ENCODE results near the gene PAQR5. TPM values are rescaled to one million over a fixed set of nuclear protein-coding genes. Genes with fewer than 3 reads are reported as not detected.

The PAQR5 gene
- total and polyA plus RNA-seq, 2 donors = 1.7 to 2.6 TPM

DNA sequence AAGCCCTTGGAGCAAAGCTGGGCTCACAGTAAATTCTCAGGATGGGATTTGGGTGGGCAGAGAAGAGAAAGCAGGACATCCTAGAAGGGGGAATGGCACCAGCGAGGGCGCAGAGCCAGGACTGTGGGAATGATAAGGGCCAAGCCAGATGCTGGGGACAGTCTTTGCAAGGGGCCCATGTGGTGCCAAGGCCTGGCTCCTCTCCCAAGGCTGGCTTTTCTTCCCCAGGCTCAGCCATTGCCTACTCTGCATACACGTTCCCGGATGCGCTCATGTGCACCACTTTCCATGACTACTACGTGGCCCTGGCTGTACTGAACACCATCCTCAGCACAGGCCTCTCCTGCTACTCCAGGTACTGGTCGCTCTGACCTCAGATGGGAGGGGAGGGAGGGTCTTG is 90.7 kb downstream of the PAQR5 start:
- H3K4me3 ChIP-seq (ENCODE audit: low read depth, low read length) = no peak overlapping the region
- no peaks in the 10 kb centered on the region for H3K36me3 ChIP-seq (ENCODE audit: insufficient read depth)
- no peak for DNase-seq (ENCODE audit: extremely low spot score)
- no peaks in the 10 kb centered on the region for H3K4me1 ChIP-seq (ENCODE audit: insufficient read depth)
- H3K27ac ChIP-seq (ENCODE audit: low read depth) = no peak overlapping the region
- 92% methylated on average over 7 of the region's 7 CpGs for WGBS

DNA sequence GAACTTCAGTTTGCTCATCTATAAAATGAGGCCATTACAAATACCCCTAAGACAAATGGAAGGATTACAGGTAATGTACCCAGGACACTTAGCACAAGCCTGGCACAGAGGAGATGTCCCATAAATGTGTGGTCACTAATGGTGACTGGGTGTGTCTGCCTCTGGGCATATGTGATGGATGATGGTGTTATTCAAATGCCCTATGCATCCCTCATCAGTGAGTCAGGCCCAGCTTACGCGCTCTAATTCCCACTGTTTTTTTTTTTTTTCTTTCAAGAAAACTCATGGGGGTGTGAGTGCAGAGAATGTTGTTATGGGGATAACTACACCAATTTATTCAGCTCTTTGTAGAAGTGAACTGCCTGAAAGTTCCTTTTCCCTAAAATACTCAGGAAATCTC is 91.9 kb downstream of the PAQR5 start:
- no peak for DNase-seq (ENCODE audit: extremely low spot score)
- WGBS = 85% methylated on average over 2 of the region's 2 CpGs

DNA sequence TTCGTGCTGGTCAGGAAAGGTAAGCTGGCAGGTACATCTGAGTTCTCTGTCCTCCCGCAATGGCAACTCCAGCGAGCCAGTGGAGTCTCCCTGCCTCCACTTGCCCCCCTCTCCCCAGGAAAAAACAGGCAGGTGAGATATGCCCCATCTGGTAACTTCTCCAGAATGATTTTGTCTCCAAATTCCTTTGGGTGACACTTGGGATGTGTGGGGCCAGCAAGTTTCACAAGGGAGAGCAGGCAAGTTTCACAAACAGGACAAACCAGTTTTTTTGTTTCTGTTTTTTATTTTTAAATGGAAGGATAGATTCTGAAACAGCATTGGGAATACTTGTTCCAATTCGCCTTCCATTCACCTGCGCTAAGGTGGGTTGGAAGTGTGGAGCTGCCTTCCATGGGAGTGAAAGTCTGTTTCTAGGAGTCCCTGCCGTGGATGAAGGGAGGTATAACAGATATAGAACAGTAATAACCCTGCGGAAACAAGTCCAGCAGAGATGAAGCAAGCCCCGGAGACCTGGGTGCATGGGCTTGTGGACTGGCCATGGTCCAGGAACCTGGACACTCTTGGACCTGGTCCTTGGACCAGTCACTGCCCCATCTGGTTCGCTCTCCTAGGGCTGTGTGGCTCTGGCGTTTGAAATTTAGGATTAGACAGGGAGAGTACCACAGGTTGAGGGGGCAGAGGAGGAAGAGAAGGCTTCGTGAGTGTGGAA is 92.5 kb downstream of the PAQR5 start:
- no peaks in the 10 kb centered on the region for H3K4me1 ChIP-seq (ENCODE audit: insufficient read depth)

More for the DNA sequence above, 91.9 kb downstream of the PAQR5 start:
- no peak overlapping the region for H3K4me3 ChIP-seq (ENCODE audit: low read depth, low read length)
- H3K27ac ChIP-seq (ENCODE audit: low read depth) = no peak overlapping the region
- no peaks in the 10 kb centered on the region for H3K4me1 ChIP-seq (ENCODE audit: insufficient read depth)
- no peaks in the 10 kb centered on the region for H3K36me3 ChIP-seq (ENCODE audit: insufficient read depth)

DNA sequence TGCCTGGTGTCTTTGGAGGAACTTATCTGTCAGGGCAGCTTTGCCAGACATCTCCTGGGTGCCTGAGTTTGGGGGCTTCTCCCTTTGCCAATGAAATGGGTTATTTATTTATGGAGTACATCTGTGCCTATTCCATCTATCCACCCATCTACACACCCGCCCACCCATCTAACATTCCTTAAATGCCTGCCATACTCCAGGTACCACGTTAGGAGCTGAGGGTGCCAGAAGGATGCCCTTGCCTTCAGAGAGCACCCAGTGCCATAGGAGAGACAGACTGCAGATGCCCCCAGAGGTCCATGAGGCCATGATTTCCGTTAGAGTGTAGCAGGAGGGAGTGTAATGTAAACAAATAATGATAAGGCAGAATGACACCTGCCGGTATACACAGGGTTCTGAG is 93.6 kb downstream of the PAQR5 start:
- Histone ChIP-seq H3K4me3 (ENCODE audit: low read depth, low read length) (no peak overlapping the region), H3K36me3 (ENCODE audit: insufficient read depth) (no peaks in the 10 kb centered on the region), H3K4me1 (ENCODE audit: insufficient read depth) (no peaks in the 10 kb centered on the region), H3K27ac (ENCODE audit: low read depth) (no peak overlapping the region)
- 66% methylated on average over 4 of the region's 4 CpGs for WGBS
- DNase-seq (ENCODE audit: extremely low spot score) = no peak

More for the DNA sequence above, 92.5 kb downstream of the PAQR5 start:
- H3K4me3 ChIP-seq (ENCODE audit: low read depth, low read length) = no peak overlapping the region
- DNase-seq (ENCODE audit: extremely low spot score) = no peak
- H3K27ac ChIP-seq (ENCODE audit: low read depth) = no peak overlapping the region
- no peaks in the 10 kb centered on the region for H3K36me3 ChIP-seq (ENCODE audit: insufficient read depth)
- WGBS = 92% methylated on average over 11 of the region's 11 CpGs

DNA sequence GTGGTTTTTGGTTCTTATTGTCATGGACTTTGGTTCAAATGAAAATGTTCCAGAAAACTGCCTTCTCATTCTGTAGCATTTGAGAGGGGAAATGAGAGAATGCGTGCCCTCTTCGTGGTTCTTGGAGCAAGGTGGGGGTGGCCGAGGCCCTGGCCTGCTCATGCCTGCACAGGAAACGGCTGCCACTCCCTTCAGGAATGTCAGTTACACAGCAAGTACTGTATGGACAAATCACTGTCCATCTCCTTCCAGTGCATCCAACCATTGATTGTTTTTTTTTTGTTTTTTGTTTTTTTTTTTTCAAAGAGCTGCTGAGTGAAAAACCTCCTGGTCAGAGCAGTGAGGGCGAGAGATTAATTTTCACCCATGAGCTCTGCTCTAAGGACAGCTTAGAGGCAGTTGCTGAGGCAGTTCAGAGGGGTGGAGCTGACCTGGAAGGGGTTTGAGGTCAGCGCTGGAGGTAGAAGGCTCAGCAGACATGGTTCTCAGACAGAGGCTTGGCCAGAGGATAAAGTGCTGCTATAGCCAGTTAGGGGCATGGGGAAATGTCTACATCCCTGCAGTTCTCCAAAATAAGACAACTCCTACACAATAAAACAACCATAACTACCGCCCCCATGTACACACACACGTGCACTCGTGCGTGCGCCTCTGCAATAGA is 95.2 kb downstream of the PAQR5 start:
- 58% methylated on average over 11 of the region's 11 CpGs for WGBS
- H3K4me1 ChIP-seq (ENCODE audit: insufficient read depth) = no peaks in the 10 kb centered on the region
- H3K36me3 ChIP-seq (ENCODE audit: insufficient read depth) = no peaks in the 10 kb centered on the region
- H3K4me3 ChIP-seq (ENCODE audit: low read depth, low read length) = no peak overlapping the region
- no peak overlapping the region for H3K27ac ChIP-seq (ENCODE audit: low read depth)
- DNase-seq (ENCODE audit: extremely low spot score) = no peak

DNA sequence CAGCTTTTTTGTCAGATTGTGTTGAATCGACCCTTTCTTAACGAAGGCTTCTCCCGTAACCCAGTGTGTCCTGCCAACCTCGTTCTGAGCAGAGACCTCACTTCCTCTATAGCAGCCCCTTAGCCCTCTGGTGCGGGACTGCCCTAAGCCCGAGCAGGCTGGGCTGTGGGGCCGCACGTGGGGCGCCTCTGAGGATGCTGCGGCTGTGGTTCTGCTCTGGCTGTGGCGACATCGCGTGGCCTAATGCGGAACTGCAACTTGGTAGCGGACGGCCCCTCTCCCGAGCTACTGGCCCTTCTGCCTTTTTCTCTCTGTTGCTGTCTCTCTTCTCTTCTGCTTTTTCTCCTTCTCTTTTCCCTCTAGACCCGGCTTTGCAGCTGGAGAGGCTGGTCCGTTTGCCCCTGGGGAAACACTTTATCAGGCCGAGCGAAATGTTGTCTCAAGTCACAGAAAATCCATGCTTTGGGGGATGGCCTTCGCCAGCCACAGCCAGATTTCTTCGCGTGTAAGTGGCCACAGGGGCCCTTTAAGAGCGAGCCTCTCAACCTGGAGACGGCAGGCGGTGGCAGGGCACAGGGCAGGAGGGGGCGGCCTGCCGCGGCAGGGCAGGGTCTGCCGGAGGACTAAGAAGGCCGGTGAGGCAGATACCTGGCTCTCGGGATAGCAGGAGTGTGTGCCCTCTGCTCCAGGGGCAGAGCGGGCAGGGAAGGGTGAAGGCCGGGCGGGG is 96.0 kb downstream of the PAQR5 start:
- Histone ChIP-seq H3K36me3 (ENCODE audit: insufficient read depth) (no peaks in the 10 kb centered on the region), H3K4me1 (ENCODE audit: insufficient read depth) (no peaks in the 10 kb centered on the region), H3K4me3 (ENCODE audit: low read depth, low read length) (no peak overlapping the region), H3K27ac (ENCODE audit: low read depth) (no peak overlapping the region)
- DNase-seq (ENCODE audit: extremely low spot score) = peak; percentile 28
- WGBS = 27% methylated on average over 36 of the region's 36 CpGs

DNA sequence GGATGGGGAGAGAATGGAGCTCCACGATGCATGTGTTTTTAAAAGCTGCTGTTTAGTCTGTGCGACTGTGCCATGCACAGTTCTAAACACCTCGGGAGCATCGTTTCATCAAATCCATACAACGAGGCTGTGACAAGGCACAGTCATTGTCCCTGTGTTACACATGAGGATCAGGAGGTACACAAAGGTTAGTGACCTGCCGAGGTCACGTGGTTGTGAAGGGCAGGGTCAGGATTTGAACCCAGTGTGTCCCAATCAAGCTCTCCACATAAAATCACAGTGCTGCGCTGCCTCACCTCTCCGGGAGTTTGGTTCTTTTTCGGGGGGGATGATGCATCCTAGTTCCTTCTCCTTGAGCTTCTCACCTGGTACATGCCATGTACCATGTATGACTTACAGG is 96.7 kb downstream of the PAQR5 start:
- H3K27ac ChIP-seq (ENCODE audit: low read depth) = no peak overlapping the region
- WGBS = 95% methylated on average over 10 of the region's 10 CpGs
- no peaks in the 10 kb centered on the region for H3K36me3 ChIP-seq (ENCODE audit: insufficient read depth)
- DNase-seq (ENCODE audit: extremely low spot score) = no peak
- no peak overlapping the region for H3K4me3 ChIP-seq (ENCODE audit: low read depth, low read length)
- no peaks in the 10 kb centered on the region for H3K4me1 ChIP-seq (ENCODE audit: insufficient read depth)

DNA sequence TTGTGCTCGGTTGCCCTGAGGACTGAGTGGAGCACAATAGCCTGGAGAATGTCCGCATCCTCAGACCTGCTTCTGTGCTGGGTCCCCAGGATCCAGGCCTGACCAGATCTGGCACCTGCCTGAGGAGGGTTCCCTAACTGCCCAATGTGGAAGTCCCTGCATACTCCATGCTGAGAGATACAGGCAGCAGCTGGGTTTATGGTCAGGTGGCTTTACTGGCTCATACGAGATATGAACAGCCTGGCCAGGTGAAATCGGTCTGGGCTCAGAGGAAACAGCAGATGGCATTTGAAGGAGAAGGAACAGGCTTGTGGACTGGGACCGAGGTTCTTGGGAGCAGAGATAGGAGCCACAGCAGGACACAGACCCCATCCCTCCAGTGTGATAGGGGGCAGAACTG is 97.3 kb downstream of the PAQR5 start:
- Histone ChIP-seq H3K4me3 (ENCODE audit: low read depth, low read length) (no peak overlapping the region), H3K27ac (ENCODE audit: low read depth) (no peak overlapping the region), H3K36me3 (ENCODE audit: insufficient read depth) (no peaks in the 10 kb centered on the region), H3K4me1 (ENCODE audit: insufficient read depth) (no peaks in the 10 kb centered on the region)
- no peak for DNase-seq (ENCODE audit: extremely low spot score)
- 86% methylated on average over 5 of the region's 5 CpGs for WGBS

DNA sequence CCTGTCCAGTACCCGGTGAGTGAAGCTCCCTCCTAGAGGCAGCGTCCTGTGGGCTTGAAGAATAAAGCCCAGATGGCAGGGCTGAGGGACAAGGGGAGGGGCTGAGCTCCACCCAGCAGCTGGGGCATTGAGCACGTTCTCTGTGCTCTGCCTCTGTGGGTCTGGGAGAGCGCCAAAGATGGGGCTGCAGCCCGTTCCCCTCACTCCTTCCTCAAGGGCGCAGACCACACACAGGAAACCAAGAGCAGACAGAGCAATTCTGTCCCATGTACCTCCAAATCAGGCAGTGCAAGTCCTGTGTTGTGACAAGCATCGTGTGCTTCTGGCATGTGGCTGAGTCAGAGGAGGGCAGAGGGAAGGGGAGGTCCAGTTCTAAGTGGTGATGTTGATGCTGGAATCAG is 99.8 kb downstream of the PAQR5 start:
- Histone ChIP-seq H3K36me3 (ENCODE audit: insufficient read depth) (no peaks in the 10 kb centered on the region), H3K27ac (ENCODE audit: low read depth) (no peak overlapping the region), H3K4me3 (ENCODE audit: low read depth, low read length) (no peak overlapping the region), H3K4me1 (ENCODE audit: insufficient read depth) (no peaks in the 10 kb centered on the region)
- 56% methylated on average over 7 of the region's 7 CpGs for WGBS
- no peak for DNase-seq (ENCODE audit: extremely low spot score)

DNA sequence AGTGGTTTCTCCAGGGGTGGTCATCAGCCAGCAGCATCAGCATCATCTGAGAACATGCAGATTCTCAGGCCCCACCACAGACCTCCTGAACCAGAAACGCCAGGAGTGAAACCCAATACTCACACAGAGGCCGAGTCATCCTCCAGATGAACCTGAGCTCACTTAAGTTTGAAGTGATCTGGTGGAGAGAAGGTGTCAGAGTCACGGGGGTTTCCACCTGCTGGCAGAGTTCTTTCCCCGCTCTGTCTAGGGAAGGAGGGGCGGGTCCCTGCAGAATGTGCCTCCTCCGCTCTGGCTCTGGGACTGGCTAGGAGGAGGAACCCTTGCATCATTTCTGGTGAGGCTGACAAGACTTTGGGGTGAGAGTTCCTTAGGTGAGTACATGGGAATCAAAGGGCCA is 102.1 kb downstream of the PAQR5 start:
- Histone ChIP-seq H3K27ac (ENCODE audit: low read depth) (no peak overlapping the region), H3K4me1 (ENCODE audit: insufficient read depth) (no peaks in the 10 kb centered on the region), H3K36me3 (ENCODE audit: insufficient read depth) (no peaks in the 10 kb centered on the region), H3K4me3 (ENCODE audit: low read depth, low read length) (no peak overlapping the region)
- no peak for DNase-seq (ENCODE audit: extremely low spot score)
- 91% methylated on average over 6 of the region's 6 CpGs for WGBS

DNA sequence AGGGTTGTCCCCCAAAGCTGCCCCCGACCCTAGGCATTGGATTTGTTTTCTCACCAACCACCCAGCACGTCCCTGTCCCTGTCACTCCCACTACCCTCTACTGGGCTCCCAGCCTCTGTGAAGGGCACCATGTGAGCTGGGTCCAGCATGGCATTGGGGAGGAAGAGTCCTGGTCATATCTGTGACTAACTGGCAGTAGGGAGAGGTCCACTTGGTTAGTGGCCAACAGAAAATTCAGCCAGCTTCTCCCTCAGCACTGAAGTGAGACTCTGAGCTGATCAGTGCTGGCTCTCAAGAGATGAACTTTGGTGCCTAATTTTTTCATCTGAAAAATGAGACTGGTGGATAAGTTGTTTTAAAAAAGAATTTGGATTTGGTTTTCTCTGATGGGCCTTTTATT is 104.1 kb downstream of the PAQR5 start:
- WGBS = 97% methylated on average over 2 of the region's 2 CpGs
- no peak overlapping the region for H3K4me3 ChIP-seq (ENCODE audit: low read depth, low read length)
- H3K36me3 ChIP-seq (ENCODE audit: insufficient read depth) = no peaks in the 10 kb centered on the region
- DNase-seq (ENCODE audit: extremely low spot score) = no peak
- H3K4me1 ChIP-seq (ENCODE audit: insufficient read depth) = no peaks in the 10 kb centered on the region
- H3K27ac ChIP-seq (ENCODE audit: low read depth) = no peak overlapping the region

DNA sequence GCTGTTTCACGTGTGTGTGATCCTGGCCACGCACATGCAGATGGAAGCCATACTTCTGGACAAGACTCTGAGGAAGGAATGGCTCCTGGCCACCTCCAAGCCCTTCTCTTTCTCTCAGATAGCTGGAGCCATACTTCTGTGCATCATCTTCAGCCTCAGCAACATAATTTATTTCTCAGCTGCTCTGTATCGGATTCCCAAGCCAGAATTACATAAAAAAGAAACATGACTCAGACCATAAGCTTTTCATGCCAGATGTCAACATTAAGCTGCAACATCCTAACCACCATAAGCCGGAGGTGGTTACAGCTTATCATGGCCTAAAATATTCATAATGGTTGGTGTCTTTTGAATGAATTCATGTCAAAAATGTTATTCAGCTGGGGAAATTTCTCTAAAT is 104.9 kb downstream of the PAQR5 start:
- H3K4me1 ChIP-seq (ENCODE audit: insufficient read depth) = no peaks in the 10 kb centered on the region
- H3K4me3 ChIP-seq (ENCODE audit: low read depth, low read length) = no peak overlapping the region
- WGBS = 40% methylated on average over 4 of the region's 4 CpGs
- H3K36me3 ChIP-seq (ENCODE audit: insufficient read depth) = no peaks in the 10 kb centered on the region
- no peak for DNase-seq (ENCODE audit: extremely low spot score)
- H3K27ac ChIP-seq (ENCODE audit: low read depth) = no peak overlapping the region

DNA sequence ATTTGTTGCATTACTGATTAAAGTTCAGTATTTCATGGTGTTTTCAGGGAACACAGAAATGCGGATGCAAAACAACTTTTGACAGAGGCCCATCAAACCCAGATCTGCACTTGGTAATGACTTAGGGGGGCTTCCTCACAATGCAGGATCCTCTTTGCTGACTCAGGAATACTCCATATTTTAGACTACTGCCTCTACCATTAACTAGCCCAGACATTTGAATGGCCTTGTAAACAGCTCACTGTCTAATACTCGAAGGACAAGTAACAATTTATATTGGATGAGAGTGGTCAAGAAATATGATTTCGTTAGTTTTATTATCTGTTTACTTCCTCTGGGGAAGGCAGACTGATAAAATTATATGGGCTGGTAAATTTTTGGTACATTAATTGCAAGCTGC is 106.4 kb downstream of the PAQR5 start:
- Histone ChIP-seq H3K36me3 (ENCODE audit: insufficient read depth) (no peaks in the 10 kb centered on the region), H3K4me1 (ENCODE audit: insufficient read depth) (no peaks in the 10 kb centered on the region), H3K27ac (ENCODE audit: low read depth) (no peak overlapping the region), H3K4me3 (ENCODE audit: low read depth, low read length) (no peak overlapping the region)
- no peak for DNase-seq (ENCODE audit: extremely low spot score)
- 44% methylated on average over 3 of the region's 3 CpGs for WGBS
